Activated T-helper 1 cell treated with anti-CD3 and anti-CD28 coated beads, Interleukin-12 subunit alpha, Interleukin-12 subunit beta, Interleukin-2, Interleukin-4 antibody, amounts not matched to agents 30 ng/mL and 10 ng/mL and 1 ng/mL, durations not matched to agents 14 hours and 24 hours and 36 hours (primary cell): Measurements from ENCODE around the gene TMEM225B. TPM values are rescaled to one million over a fixed set of nuclear protein-coding genes. Genes with fewer than 3 reads are reported as not detected.
"Not testable (repeated sequence)": the region's sequence is repeated elsewhere in the genome, so short reads cannot be mapped to it uniquely, and the experiment has no call there.

ENCODE experiments used
- DNase-seq: peaks from one replicate; pipeline ENCODE4 v3.0.0; 2021; ENCODE audit warnings: low spot score
- H3K27ac Mint-ChIP-seq: one replicate; pipeline ENCODE4 v1.8.0; 2021; ENCODE audit warnings: mild to moderate bottlenecking, mixed read lengths
- H3K27me3 Mint-ChIP-seq: one replicate; pipeline ENCODE4 v1.8.0; 2022; ENCODE audit warnings: mild to moderate bottlenecking, moderate library complexity, mixed read lengths; ENCODE audit not compliant: insufficient read depth
- H3K36me3 Mint-ChIP-seq: one replicate; pipeline ENCODE4 v1.8.0; 2021; ENCODE audit warnings: low read depth, mixed read lengths
- H3K4me1 Mint-ChIP-seq: one replicate; pipeline ENCODE4 v1.8.0; 2021; ENCODE audit warnings: low read depth, mixed read lengths
- H3K4me3 Mint-ChIP-seq: one replicate; pipeline ENCODE4 v1.8.0; 2021; ENCODE audit warnings: mild to moderate bottlenecking, moderate library complexity, mixed read lengths
- H3K9me3 Mint-ChIP-seq: one replicate; pipeline ENCODE4 v1.8.0; 2021; ENCODE audit warnings: mixed read lengths
- intact Hi-C: fragments of 100-400 bp; cut with micrococcal nuclease; formaldehyde crosslinking; loops from one replicate; pipeline ENCODE4 v1.15.1; 2024
- total RNA-seq: library from RNA; stranded (reverse); gene quantifications from 2 replicates; pipeline ENCODE4 v1.2.3, GENCODE V29; 2022

The TMEM225B gene
- total RNA-seq, 1 donor from 2014 or later = 0.60 TPM

DNA sequence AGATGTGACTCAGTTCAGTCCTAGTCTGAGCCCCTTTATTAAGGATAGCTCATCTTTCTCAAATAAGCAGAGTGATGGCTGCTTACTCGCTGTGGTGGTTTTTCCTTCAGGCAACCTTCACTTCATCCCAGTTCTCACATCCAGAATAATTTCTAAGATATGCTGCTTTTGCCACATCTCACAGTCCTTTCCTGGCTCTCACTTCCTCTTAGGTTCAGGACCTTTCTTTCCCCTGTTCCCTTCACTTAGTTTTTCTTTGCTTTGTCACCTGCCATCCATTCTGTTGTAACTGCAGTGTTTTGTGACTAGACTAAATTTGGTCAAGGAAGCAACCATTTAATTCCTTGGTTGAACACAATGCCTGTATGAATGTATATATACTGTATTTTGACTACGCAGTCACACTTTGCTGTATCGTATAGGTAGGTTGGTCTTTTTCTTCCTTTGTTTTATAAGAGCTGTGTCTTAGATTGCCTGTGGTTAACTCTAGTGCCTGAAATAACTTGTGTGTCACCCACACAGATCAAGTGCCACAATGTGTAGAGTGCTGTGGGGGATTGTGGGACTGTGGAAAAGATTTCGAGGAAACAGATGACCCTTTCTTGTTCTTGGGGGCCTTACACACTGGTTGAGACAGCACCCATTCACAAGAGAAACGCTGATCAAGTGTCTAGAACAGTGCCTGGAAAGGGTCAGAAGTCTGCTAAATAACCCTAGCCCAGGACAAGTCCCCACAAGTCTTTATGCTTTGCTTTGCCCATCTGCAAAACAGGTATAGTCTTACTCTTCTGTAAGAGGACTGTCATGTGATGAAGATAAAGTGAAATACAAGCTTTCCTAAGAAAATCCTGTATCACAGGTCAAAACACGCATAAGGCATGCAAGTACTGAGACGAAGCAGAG is 37.0 kb upstream of the TMEM225B start:
- no peaks in the 10 kb centered on the region for H3K9me3 Mint-ChIP-seq
- peaks cover 45% of the 10 kb centered on the region for H3K4me1 Mint-ChIP-seq
- H3K27ac Mint-ChIP-seq = peak overlapping the region; percentile 52
- peaks cover 46% of the 10 kb centered on the region for H3K36me3 Mint-ChIP-seq
- H3K4me3 Mint-ChIP-seq = peak overlapping the region; percentile 100
- no peaks in the 10 kb centered on the region for H3K27me3 Mint-ChIP-seq
- intact Hi-C loops = no loop called here
- DNase-seq = no peak

DNA sequence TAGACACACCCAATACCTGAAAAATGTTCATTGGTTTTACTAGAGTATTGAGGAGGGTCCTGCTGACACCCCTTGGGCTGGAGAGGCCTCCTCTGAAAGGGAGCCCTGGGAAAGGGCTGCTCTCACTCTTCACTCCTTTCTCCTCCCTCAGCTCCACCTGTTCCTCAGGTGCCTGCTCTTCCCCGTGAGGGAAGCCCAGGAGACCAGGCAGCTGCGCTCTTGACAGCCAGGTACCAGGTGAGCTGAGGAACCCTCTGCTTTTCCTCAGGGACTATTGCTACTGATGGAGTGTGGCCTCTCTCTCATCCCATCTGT is 36.4 kb upstream of the TMEM225B start:
- peaks cover 48% of the 10 kb centered on the region for H3K36me3 Mint-ChIP-seq
- H3K4me1 Mint-ChIP-seq = peaks cover 43% of the 10 kb centered on the region
- H3K4me3 Mint-ChIP-seq = no peak overlapping the region
- peak overlapping the region; percentile 42 for H3K27ac Mint-ChIP-seq
- DNase-seq = no peak
- no peaks in the 10 kb centered on the region for H3K27me3 Mint-ChIP-seq
- H3K9me3 Mint-ChIP-seq = no peaks in the 10 kb centered on the region
- intact Hi-C loops = no loop called here

DNA sequence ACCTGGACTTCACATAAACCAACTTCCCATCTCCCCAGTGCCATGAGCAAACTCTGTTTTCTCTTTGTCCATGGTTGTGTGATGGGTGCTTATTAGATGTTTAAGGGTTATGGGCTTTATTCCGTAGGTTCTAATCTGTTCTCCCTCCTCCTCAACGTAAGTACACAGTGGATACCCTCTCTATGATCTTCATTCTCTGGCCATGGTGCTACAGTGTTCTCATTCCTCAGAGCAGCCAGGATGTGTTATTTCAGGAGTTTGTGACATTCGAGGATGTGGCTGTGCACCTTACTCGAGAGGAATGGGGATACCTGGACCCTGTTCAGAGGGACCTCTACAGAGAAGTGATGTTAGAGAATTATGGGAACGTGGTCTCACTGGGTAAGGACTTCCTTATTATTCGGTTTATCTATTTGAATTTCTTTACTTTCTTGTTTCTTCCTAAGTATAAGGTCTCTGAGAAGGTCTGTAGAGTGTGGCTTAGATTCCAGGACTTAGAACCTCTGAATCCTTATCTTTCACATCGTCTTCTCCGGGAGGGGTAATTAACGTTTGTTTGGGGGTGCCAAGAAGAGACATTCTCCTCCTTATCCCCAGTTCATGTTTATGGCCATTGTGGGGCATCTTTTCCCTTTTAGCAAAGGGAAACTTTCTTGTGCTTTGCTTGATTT is 35.8 kb upstream of the TMEM225B start:
- Mint-ChIP-seq H3K9me3 (no peaks in the 10 kb centered on the region), H3K27me3 (no peaks in the 10 kb centered on the region), H3K4me3 (peak overlapping the region; percentile 63), H3K36me3 (peaks cover 48% of the 10 kb centered on the region), H3K27ac (peak overlapping the region; percentile 32), H3K4me1 (peaks cover 39% of the 10 kb centered on the region)
- DNase-seq = no peak
- intact Hi-C loops = no loop called here

DNA sequence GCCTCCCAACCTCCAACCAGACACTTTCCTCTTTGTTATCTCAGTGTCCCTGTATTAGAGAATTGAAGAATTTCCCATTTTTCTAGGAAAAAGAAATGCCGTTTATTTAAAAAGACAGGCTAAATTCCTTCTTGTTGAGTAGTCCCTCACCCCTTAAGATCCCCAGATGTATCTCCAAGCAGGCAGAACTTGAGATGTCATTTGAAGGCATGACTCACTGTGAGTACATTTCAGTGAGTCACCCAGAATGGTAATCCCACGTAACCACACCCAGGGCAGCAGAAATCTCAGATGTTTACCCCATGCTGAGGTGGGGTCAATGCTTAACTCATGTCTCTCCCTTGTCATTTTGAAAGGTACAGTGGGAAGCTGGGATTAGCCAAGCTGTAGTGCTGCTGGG is 35.2 kb upstream of the TMEM225B start:
- no peak for DNase-seq
- Mint-ChIP-seq H3K36me3 (peaks cover 48% of the 10 kb centered on the region), H3K4me3 (peak overlapping the region; percentile 63), H3K4me1 (peaks cover 36% of the 10 kb centered on the region), H3K27me3 (no peaks in the 10 kb centered on the region), H3K9me3 (no peaks in the 10 kb centered on the region), H3K27ac (peak overlapping the region; percentile 32)
- intact Hi-C loops = no loop called here

DNA sequence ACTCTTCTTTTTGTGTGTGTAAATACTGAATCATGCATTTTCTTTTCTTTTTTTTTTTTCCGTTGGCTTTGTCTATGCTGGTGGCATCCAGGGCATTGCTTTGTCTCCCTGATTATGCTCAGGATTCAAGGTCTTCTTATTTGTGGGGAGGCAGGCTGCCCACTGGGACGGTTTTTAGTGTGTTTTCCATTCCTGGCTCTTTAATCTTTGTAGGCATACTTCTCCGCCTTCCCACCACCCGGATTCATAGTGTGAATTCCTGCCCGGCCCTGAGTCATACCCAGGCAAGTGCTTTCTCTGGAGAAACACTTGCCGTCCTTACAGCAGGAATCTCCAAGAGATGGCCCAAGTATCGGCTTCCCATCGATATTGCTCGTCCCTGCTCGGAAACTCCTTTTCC is 34.4 kb upstream of the TMEM225B start:
- no peak for DNase-seq
- H3K27ac Mint-ChIP-seq = peak overlapping the region; percentile 61
- no peak overlapping the region for H3K4me3 Mint-ChIP-seq
- no peaks in the 10 kb centered on the region for H3K27me3 Mint-ChIP-seq
- intact Hi-C loops = no loop called here
- no peaks in the 10 kb centered on the region for H3K9me3 Mint-ChIP-seq
- H3K36me3 Mint-ChIP-seq = peaks cover 45% of the 10 kb centered on the region
- H3K4me1 Mint-ChIP-seq = peaks cover 36% of the 10 kb centered on the region

DNA sequence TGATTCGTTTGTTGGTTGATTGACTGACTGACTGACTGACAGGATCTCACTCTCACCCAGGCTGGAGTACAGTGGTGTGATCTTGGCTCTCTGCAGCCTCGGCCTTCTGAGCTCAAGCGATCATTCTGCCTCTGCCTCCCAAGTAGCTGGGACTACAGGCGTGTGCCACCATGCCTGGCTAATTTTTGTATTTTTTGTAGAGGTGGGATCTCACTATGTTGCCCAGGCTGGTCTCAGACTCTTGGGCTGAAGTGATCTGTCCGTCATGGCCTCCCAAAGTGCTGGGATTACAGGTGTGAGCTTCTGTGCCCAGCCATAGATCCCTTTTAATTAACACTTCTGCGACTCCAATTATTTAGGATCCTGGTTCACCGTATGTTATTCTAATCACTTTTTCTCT is 29.3 kb upstream of the TMEM225B start:
- H3K27me3 Mint-ChIP-seq, H3K4me1 Mint-ChIP-seq, intact Hi-C loops, DNase-seq, H3K27ac Mint-ChIP-seq, H3K4me3 Mint-ChIP-seq, H3K9me3 Mint-ChIP-seq: not testable (repeated sequence)
- peaks cover 50% of the 10 kb centered on the region for H3K36me3 Mint-ChIP-seq

DNA sequence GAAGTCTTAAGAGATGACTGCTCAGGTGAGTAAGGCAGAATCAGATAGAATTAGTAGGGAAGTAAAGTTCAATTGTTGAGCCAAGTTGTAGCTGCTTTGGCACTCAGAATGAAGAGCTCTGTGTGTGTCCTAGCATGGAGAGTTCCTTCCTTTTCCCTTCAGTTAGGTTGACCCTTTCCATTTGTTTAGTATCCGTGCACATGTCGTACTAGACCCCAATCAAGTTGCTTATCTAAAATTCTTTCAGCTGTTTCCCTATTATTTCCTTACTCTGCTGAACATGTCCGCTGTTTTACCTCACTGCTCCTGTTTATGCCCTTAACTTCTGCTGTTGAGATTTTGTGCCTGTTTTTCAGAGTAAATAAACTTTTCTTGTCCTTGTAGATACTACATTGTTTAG is 26.3 kb upstream of the TMEM225B start:
- Mint-ChIP-seq H3K27ac (no peak overlapping the region), H3K27me3 (no peaks in the 10 kb centered on the region), H3K4me3 (no peak overlapping the region), H3K9me3 (no peaks in the 10 kb centered on the region), H3K4me1 (no peaks in the 10 kb centered on the region), H3K36me3 (peaks cover 32% of the 10 kb centered on the region)
- no peak for DNase-seq
- intact Hi-C loops = no loop called here

DNA sequence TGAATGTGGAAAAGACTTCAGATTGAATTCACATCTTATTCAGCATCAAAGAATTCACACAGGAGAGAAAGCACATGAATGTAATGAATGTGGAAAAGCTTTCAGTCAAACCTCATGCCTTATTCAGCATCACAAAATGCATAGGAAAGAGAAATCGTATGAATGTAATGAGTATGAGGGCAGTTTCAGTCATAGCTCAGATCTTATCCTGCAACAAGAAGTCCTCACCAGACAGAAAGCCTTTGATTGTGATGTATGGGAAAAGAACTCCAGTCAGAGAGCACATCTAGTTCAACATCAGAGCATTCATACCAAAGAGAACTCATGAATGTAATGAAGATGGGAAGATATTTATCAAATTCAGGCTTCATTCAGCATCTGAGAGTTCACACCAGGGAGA is 24.8 kb upstream of the TMEM225B start:
- intact Hi-C loops = no loop called here
- no peaks in the 10 kb centered on the region for H3K4me1 Mint-ChIP-seq
- H3K9me3 Mint-ChIP-seq = no peaks in the 10 kb centered on the region
- no peak overlapping the region for H3K27ac Mint-ChIP-seq
- peaks cover 32% of the 10 kb centered on the region for H3K36me3 Mint-ChIP-seq
- no peak overlapping the region for H3K4me3 Mint-ChIP-seq
- DNase-seq = no peak
- no peaks in the 10 kb centered on the region for H3K27me3 Mint-ChIP-seq

DNA sequence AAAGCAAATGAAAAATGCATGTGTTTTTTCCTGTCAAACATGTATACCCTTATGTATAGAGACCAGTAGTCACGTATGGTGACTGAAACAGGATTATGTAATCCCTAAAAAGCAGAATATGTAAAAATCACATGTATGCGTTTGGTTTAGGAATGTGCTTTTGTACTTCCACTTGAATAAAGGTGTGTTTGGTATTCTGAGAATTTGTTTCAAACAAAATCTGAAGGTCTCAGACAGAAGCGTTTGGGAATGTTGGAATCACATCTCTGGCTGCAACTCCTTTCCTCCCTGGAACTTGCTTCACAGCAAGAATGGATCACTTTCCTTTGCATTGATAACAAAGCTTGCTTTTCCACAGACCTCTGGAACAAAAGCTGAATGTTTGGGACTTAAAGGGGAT is 21.8 kb upstream of the TMEM225B start:
- Mint-ChIP-seq H3K36me3 (peaks cover 24% of the 10 kb centered on the region), H3K4me3 (no peak overlapping the region), H3K27ac (no peak overlapping the region), H3K9me3 (no peaks in the 10 kb centered on the region), H3K27me3 (peaks cover 1% of the 10 kb centered on the region), H3K4me1 (peaks cover 10% of the 10 kb centered on the region)
- intact Hi-C loops = no loop called here
- DNase-seq = no peak

DNA sequence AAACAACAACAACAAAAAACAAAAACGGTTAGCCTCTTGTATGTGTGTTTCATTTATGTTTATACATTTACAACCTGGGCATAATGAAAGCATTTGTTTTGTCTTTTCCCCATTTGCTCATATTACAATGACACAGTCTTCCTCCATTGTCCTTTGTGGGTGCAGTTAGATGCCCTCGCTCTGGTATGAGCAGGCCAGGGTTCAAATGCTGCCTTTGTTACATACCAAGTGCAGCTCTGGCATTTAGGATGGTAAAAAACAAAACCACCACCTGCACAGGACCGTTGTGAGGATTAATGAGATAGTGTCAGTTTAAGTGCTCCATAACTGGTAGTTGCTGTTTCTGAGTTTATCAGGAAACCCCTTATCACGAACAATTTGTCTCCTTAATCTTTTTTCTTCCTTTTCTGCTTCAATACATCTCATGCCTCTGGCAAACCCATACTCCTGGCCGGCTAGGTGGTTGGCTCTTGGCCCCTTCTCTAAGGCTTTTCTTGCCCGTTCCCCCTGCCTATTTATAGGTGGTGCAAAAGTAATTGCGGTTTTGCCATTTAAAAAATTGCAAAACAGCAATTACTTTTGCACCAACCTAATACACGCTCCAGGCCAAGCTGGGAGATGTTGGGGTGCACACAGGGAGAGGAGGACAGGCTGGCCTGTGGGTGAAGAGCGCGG is 18.6 kb upstream of the TMEM225B start:
- H3K27ac Mint-ChIP-seq = no peak overlapping the region
- H3K9me3 Mint-ChIP-seq = no peaks in the 10 kb centered on the region
- peaks cover 10% of the 10 kb centered on the region for H3K4me1 Mint-ChIP-seq

DNA sequence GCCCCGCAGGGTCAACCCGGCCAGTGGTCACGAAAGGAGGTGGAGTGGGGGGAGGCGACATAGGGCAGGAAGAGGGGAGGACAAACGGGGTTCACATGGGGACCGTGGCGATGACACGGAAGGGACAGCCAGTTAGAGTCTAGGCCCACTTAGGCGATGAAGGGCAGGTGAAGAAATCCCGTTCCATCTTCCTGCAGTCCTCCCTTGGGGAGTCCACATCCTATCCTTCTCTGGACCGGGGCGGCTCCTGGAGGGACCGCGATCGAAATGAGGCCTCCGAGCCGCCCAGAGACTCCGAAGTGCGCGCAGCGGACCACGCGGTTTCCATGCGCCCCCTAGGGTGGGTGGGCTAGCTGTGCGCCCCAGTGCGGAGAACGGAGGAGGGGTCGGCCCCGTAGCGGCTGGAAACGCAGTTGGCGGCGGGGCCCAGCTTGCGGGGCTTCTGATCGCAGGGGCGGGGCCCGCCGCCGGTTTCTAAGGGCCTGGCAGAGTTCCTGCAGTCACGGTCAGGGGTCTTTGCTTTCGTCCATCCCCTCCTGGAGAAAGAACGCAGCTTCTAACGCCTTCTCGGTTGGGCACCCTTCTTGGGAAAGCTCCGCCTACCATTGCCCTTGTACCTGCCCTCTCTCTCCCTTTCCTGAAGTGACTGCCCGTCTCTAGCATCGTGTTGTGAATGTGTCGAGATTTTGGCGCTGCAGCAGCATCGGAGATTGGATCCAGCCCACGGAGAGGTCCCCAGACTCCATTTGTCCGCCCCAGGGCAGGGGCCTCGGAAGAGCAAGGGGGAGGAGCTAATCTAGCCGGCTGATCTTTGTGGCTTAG is 17.9 kb upstream of the TMEM225B start:
- H3K27ac Mint-ChIP-seq = peak overlapping the region; percentile 58
- no peaks in the 10 kb centered on the region for H3K9me3 Mint-ChIP-seq
- H3K27me3 Mint-ChIP-seq = peaks cover 3% of the 10 kb centered on the region
- intact Hi-C loops = no loop called here
- no peaks in the 10 kb centered on the region for H3K36me3 Mint-ChIP-seq
- DNase-seq = no peak
- peaks cover 10% of the 10 kb centered on the region for H3K4me1 Mint-ChIP-seq
- peak overlapping the region; percentile 83 for H3K4me3 Mint-ChIP-seq

More for the DNA sequence above, 18.6 kb upstream of the TMEM225B start:
- intact Hi-C loops = no loop called here
- Mint-ChIP-seq H3K27me3 (peaks cover 1% of the 10 kb centered on the region), H3K36me3 (no peaks in the 10 kb centered on the region), H3K4me3 (no peak overlapping the region)
- no peak for DNase-seq

DNA sequence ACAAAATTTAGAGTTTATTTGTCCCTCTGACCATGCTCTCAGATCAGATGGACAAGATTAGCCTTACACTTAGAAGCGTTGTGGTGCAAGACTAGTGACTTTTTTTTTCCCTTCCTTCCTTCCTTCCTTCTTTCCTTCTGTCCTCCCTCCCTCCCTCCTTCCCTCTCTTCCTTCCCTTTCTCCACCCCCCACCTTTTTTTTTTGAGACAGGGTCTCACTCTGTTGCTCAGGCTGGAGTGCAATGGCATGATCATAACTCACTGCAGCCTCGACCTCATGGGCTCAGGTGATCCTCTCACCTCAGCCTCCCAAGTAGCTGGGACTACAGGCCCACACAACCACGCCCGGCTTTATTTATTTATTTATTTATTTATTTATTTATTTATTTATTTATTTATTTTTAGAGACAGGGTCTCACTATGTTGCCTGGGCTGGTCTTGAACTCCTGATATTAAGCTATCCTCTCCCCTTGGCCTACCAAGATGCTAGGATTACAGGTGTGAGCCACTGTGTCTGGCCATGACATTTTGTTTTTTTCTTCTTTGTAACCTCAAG is 17.2 kb upstream of the TMEM225B start:
- H3K9me3 Mint-ChIP-seq, intact Hi-C loops, H3K36me3 Mint-ChIP-seq, H3K27ac Mint-ChIP-seq, H3K27me3 Mint-ChIP-seq, DNase-seq: not testable (repeated sequence)
- Mint-ChIP-seq H3K4me3 (peak overlapping the region; percentile 83), H3K4me1 (peaks cover 10% of the 10 kb centered on the region)
